IPS-18a (cell line): ENCODE measurements around the gene GART.

Experiments
- H3K27ac ChIP-seq: one replicate; pipeline ENCODE4 v1.5.1; 2013; ENCODE audit warnings: low read length
- H3K27me3 ChIP-seq: one replicate; pipeline ENCODE4 v1.6.1; 2013; ENCODE audit warnings: mild to moderate bottlenecking, low read length; ENCODE audit not compliant: control insufficient read depth, insufficient read depth
- H3K36me3 ChIP-seq: one replicate; pipeline ENCODE4 v1.6.1; 2013; ENCODE audit warnings: low read depth, low read length; ENCODE audit not compliant: control insufficient read depth
- H3K4me1 ChIP-seq: one replicate; pipeline ENCODE4 v1.6.1; 2013; ENCODE audit warnings: low read depth, low read length; ENCODE audit not compliant: control insufficient read depth
- H3K4me3 ChIP-seq: one replicate; pipeline ENCODE4 v1.5.1; 2013; ENCODE audit warnings: low read length
- H3K9ac ChIP-seq: one replicate; pipeline ENCODE4 v1.6.1; 2013; ENCODE audit warnings: mild to moderate bottlenecking, low read length, moderate library complexity
- H3K9me3 ChIP-seq: one replicate; pipeline ENCODE4 v1.6.1; 2013; ENCODE audit warnings: low read depth, low read length; ENCODE audit not compliant: control insufficient read depth

Gene GART

DNA sequence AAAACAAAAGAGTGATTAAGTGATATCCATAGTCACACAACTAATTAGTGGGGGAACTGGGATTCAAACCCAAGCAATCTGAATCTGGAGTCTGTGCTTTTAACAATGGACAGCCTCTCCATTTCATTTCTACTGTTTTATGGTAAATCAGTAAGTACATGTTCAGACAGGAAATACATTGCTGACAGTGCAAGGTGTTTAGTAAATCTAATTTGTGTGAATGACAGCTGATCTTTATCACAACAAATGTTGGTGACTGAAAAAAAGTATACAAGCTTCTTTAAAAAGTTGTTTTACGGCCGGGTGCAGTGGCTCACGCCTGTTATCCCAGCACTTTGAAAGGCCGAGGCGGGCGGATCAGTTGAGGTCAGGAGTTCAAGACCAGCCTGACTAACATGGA, 26.0 kb upstream of the GART start:
- Histone ChIP-seq H3K27ac (no peak overlapping the region), H3K27me3 (no peaks in the 10 kb centered on the region), H3K36me3 (peaks cover 77% of the 10 kb centered on the region), H3K9me3 (no peaks in the 10 kb centered on the region), H3K4me3 (no peak overlapping the region), H3K4me1 (no peaks in the 10 kb centered on the region), H3K9ac (no peak overlapping the region)

DNA sequence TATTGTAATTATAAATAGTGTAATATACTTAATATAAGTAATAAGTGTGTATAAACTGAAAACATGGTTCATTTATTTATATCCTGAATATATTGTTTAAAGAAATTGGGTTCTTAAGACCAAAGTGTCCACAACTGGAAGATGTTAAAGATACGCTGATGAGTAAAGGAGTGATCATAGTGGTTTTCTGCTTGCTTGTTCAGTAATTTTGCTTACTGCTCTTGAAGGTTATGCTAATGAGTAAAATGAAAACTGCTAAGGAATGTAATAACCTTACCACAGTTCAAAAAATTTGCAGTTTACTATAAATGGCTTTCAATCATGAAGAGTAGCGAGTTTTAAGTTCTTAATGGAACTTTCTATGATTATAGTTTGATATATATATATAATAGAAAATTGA, 24.6 kb upstream of the GART start:
- Histone ChIP-seq H3K4me1 (no peaks in the 10 kb centered on the region), H3K36me3 (peaks cover 75% of the 10 kb centered on the region)

DNA sequence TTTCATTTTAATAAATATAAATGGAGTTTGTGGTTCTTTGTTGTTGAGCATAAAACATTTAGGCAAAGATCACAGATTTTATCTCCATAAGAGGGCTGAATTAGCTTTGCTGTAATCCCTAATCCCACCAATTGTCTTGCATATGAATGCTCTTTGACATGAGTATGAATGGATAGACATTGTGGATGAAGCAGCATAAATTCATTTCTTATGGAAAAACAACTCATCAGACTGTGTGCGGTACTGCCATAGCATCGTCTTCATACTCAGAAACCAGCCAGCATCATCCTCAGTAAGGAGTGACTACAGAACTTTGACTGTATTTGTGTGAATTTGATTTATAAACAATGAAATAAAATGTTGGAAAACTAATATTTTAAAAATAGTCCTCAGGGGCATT, 20.5 kb upstream of the GART start:
- H3K36me3 ChIP-seq, result peaks cover 77% of the 10 kb centered on the region
- no peak overlapping the region for H3K9ac ChIP-seq
- no peaks in the 10 kb centered on the region for H3K27me3 ChIP-seq
- no peaks in the 10 kb centered on the region for H3K4me1 ChIP-seq
- no peak overlapping the region for H3K27ac ChIP-seq
- no peaks in the 10 kb centered on the region for H3K9me3 ChIP-seq
- H3K4me3 ChIP-seq, result no peak overlapping the region

More for the DNA sequence above, 24.6 kb upstream of the GART start:
- no peak overlapping the region for H3K4me3 ChIP-seq
- no peaks in the 10 kb centered on the region for H3K27me3 ChIP-seq
- H3K9ac ChIP-seq, result no peak overlapping the region
- H3K9me3 ChIP-seq, result no peaks in the 10 kb centered on the region
- H3K27ac ChIP-seq, result no peak overlapping the region

- H3K4me1 ChIP-seq, result no peaks in the 10 kb centered on the region
- no peak overlapping the region for H3K9ac ChIP-seq
- peaks cover 79% of the 10 kb centered on the region for H3K36me3 ChIP-seq
- H3K4me3 ChIP-seq, result no peak overlapping the region
- no peaks in the 10 kb centered on the region for H3K27me3 ChIP-seq
- H3K9me3 ChIP-seq, result no peaks in the 10 kb centered on the region
- H3K27ac ChIP-seq, result no peak overlapping the region
These were observed 19.5 kb upstream of the GART start for GRCh38 chr21:33561373-33561772.

DNA sequence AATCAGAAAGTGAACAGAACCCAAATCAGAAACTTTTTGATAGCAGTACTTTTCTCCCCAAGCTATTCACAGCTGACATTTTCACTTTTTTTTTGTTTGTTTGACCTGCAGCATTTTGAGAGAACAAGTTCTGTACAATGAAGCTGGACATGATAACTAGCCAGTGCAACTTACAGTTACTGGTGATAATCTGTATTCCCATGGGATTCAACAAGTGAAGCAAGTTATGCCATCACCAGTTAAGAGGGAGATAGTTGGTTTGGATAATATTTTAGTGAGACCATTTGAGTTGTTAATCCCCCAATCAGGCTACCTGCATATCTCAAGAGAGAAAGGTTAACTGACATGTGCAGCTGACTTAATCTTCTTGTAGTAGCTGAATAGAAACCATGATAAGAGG, 19.0 kb upstream of the GART start:
- Histone ChIP-seq H3K4me3 (no peak overlapping the region), H3K9ac (no peak overlapping the region), H3K9me3 (no peaks in the 10 kb centered on the region), H3K27ac (no peak overlapping the region), H3K27me3 (no peaks in the 10 kb centered on the region), H3K4me1 (no peaks in the 10 kb centered on the region), H3K36me3 (peaks cover 82% of the 10 kb centered on the region)

GRCh38 chr21:33559813-33560212, 17.9 kb upstream of the GART start:
- Histone ChIP-seq H3K27me3 (no peaks in the 10 kb centered on the region), H3K36me3 (peaks cover 87% of the 10 kb centered on the region), H3K4me3 (no peak overlapping the region), H3K4me1 (no peaks in the 10 kb centered on the region), H3K9ac (no peak overlapping the region), H3K9me3 (no peaks in the 10 kb centered on the region), H3K27ac (no peak overlapping the region)

DNA sequence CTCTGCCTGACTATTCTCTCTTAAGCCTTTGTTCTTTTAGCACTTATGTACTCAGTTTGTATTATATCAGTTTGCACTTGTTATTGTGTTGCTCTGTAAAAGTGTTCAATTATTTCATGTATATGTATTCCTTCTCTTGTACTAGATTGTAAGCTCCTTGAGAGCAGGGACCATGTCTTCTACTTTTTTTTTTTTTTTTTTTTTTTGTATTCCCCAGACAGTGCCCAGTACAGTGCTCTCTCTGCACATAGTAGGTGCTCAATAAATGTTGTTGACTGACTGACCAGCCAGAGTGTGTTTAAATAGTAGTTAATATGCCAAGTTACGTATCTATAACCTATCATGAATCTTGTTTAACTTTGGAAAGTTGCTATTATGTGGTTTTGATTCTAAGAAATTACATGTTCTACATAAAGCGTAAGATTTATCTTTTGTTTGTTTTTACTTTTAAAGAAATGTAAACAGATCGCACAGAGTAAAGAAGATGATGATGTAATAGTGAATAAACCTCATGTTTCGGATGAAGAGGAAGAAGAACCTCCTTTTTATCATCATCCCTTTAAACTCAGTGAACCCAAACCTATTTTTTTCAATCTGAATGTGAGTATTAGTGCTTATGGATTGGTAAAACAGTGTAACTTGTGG, 17.0 kb upstream of the GART start:
- no peaks in the 10 kb centered on the region for H3K4me1 ChIP-seq
- no peak overlapping the region for H3K9ac ChIP-seq
- H3K27me3 ChIP-seq, result no peaks in the 10 kb centered on the region
- H3K4me3 ChIP-seq, result no peak overlapping the region
- H3K27ac ChIP-seq, result no peak overlapping the region
- H3K36me3 ChIP-seq, result peaks cover 91% of the 10 kb centered on the region
- no peaks in the 10 kb centered on the region for H3K9me3 ChIP-seq

- Histone ChIP-seq H3K36me3 (peaks cover 92% of the 10 kb centered on the region), H3K9me3 (no peaks in the 10 kb centered on the region), H3K27me3 (no peaks in the 10 kb centered on the region)
These were observed 15.5 kb upstream of the GART start for GRCh38 chr21:33557447-33557846.

GRCh38 chr21:33554982-33555344, 13.0 kb upstream of the GART start:
- H3K36me3 ChIP-seq, result peaks cover 95% of the 10 kb centered on the region
- H3K27me3 ChIP-seq, result no peaks in the 10 kb centered on the region
- no peaks in the 10 kb centered on the region for H3K9me3 ChIP-seq
- H3K4me3 ChIP-seq, result no peak overlapping the region
- no peak overlapping the region for H3K9ac ChIP-seq
- no peak overlapping the region for H3K27ac ChIP-seq
- H3K4me1 ChIP-seq, result no peaks in the 10 kb centered on the region

More at GRCh38 chr21:33557447-33557846, 15.5 kb upstream of the GART start:
- Histone ChIP-seq H3K4me1 (no peaks in the 10 kb centered on the region), H3K4me3 (no peak overlapping the region), H3K9ac (no peak overlapping the region), H3K27ac (no peak overlapping the region)

- Histone ChIP-seq H3K4me3 (no peak overlapping the region), H3K36me3 (peaks cover 95% of the 10 kb centered on the region)
These were observed 12.5 kb upstream of the GART start for GRCh38 chr21:33554236-33554981.

DNA sequence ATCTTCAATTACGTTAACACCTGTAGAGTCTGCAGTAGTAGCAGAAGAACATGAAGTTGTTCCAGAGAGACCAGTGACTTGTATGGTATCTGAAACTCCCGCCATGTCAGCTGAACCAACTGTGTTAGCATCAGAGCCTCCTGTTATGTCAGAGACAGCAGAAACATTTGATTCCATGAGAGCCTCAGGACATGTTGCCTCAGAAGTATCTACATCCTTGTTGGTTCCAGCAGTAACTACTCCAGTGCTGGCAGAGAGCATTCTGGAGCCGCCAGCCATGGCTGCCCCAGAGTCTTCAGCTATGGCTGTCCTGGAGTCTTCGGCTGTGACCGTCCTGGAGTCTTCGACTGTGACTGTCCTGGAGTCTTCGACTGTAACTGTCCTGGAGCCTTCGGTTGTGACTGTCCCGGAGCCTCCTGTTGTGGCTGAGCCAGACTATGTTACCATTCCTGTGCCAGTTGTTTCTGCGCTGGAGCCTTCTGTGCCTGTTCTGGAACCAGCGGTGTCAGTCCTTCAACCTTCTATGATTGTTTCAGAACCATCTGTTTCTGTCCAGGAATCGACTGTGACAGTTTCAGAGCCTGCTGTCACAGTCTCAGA, 11.2 kb upstream of the GART start:
- no peak overlapping the region for H3K9ac ChIP-seq
- no peaks in the 10 kb centered on the region for H3K9me3 ChIP-seq
- H3K4me1 ChIP-seq, result no peaks in the 10 kb centered on the region
- H3K27ac ChIP-seq, result no peak overlapping the region
- no peak overlapping the region for H3K4me3 ChIP-seq
- no peaks in the 10 kb centered on the region for H3K27me3 ChIP-seq
- peaks cover 95% of the 10 kb centered on the region for H3K36me3 ChIP-seq

More at GRCh38 chr21:33554236-33554981, 12.5 kb upstream of the GART start:
- H3K27me3 ChIP-seq, result no peaks in the 10 kb centered on the region
- H3K9me3 ChIP-seq, result no peaks in the 10 kb centered on the region
- H3K27ac ChIP-seq, result no peak overlapping the region
- no peaks in the 10 kb centered on the region for H3K4me1 ChIP-seq
- no peak overlapping the region for H3K9ac ChIP-seq
